ENCODE measurements around the gene SLC1A2.

The SLC1A2 gene

DNA sequence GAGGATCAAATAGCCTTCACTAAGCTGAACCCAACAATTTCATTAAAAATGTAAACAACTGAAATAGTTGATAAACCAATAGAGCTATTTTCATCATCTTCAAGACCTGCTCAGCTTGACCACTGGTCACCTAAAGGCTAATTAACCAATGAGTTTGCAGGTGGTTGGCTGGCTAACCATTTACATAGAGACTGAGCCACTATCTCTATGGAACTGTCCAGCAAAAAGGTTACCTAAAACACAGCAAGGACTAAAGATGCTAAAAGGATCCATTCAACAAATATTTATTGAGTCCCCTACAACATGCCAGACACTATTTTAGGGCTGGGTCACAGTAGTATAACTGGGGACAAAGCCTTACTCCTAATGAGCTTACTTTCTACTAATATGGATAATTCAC lies 156.6 kb downstream of the SLC1A2 start:
- TF ChIP-seq, protein P1, sequence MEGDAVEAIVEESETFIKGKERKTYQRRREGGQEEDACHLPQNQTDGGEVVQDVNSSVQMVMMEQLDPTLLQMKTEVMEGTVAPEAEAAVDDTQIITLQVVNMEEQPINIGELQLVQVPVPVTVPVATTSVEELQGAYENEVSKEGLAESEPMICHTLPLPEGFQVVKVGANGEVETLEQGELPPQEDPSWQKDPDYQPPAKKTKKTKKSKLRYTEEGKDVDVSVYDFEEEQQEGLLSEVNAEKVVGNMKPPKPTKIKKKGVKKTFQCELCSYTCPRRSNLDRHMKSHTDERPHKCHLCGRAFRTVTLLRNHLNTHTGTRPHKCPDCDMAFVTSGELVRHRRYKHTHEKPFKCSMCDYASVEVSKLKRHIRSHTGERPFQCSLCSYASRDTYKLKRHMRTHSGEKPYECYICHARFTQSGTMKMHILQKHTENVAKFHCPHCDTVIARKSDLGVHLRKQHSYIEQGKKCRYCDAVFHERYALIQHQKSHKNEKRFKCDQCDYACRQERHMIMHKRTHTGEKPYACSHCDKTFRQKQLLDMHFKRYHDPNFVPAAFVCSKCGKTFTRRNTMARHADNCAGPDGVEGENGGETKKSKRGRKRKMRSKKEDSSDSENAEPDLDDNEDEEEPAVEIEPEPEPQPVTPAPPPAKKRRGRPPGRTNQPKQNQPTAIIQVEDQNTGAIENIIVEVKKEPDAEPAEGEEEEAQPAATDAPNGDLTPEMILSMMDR (IDR thresholded peaks at IDR 0.05; ENCODE audit: insufficient read depth, low read depth, low read length, missing control alignments), result no peak
- no peak overlapping the region for H3K4me3 ChIP-seq (ENCODE audit: low read depth, low read length)
- no peak for DNase-seq (ENCODE audit: low read depth)

DNA sequence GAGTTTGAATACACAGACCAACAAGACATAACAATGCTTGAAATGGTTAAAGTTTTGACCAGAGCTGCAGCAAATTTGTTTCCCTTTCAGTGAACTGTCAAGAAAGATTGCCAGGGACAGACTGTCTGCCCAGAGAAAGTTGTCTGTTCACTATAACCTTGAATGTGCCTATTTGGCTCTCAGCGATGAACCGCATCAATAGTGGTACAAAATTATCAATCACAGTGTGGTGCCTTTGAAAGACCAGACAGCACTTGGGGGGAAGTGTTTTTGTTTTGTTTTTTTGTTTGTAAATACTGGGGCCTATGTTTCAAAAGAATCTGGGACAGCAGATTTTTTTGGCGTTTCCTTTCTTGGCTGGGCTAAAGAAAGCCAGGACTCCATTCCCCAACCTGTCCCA lies 157.3 kb downstream of the SLC1A2 start:
- DNase-seq (ENCODE audit: low read depth), result no peak
- H3K4me3 ChIP-seq (ENCODE audit: low read depth, low read length), result no peak overlapping the region
- TF ChIP-seq, protein P1 (IDR thresholded peaks at IDR 0.05; ENCODE audit: insufficient read depth, low read depth, low read length, missing control alignments), result no peak

DNA sequence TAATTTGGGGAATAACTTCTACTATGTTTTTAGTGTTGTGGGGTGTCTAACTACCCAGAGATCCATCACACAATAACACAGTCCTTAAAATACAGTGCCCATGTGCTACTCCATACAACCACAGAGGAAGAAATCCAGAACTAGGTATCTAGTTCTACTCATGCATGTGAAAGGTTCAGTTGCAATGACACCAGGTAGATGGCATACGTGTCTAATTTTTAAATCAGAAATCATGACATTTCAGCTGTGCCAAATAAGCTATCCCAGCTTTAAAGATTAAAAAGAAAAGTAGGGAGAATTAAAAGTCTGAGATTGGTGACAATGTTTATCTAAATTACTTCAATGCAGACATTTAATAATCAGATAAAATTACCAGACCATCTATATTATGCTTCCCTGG lies 158.2 kb downstream of the SLC1A2 start:
- no peak overlapping the region for H3K4me3 ChIP-seq (ENCODE audit: low read depth, low read length)
- DNase-seq (ENCODE audit: low read depth), result no peak
- TF ChIP-seq, protein P1 (IDR thresholded peaks at IDR 0.05; ENCODE audit: insufficient read depth, low read depth, low read length, missing control alignments), result no peak

DNA sequence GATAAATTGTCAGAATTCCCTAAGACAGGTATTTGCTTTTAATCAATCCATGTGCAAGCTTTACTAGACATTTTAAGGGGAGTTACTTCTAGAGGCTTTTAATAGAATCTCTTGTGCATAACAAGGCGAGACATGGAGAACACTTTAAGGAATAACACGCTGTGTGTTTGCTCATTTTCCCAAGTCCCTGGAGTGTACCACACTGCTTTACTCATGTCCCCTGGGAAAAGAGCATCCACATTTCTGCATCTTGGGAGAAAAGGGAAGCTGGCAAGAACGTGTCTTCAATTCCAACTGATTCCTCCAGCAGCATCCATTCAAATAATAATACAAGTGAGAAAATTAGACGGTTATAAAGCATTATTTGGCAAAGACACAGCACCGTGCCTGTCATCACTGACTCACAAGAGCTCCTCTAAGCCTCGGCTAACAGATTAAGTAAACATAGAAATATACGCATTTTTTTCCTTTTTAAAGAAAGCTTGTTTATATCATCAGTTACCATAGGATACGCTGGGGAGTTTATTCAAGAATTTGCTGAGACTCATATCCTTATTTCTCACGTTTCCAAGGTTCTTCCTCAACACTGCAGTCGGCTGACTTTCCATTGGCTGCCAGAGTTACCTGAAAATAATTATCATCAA lies 158.9 kb downstream of the SLC1A2 start:
- TF ChIP-seq, protein P1 (IDR thresholded peaks at IDR 0.05; ENCODE audit: insufficient read depth, low read depth, low read length, missing control alignments), result no peak
- H3K4me3 ChIP-seq (ENCODE audit: low read depth, low read length), result no peak overlapping the region
- DNase-seq (ENCODE audit: low read depth), result no peak

DNA sequence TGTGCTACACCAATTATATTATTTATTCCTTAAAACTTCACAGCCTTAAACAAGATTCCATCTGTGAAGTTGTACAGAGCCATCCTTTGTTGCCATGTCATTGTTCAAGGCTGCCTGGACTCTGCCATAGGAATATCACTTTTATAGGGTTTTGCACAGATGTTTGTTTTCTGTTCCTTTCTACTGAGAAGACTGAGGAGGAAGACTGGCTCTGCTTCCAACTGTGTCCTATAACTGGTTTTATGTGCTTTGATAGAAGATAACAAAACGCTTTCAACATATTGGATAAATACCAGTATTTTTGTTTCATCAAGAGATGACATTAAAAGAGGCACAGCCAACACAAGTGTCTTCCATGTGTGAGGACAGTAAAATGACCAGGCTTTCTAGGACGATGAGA lies 159.8 kb downstream of the SLC1A2 start:
- no peak overlapping the region for H3K4me3 ChIP-seq (ENCODE audit: low read depth, low read length)
- TF ChIP-seq, protein P1 (IDR thresholded peaks at IDR 0.05; ENCODE audit: insufficient read depth, low read depth, low read length, missing control alignments), result no peak
- DNase-seq (ENCODE audit: low read depth), result no peak

DNA sequence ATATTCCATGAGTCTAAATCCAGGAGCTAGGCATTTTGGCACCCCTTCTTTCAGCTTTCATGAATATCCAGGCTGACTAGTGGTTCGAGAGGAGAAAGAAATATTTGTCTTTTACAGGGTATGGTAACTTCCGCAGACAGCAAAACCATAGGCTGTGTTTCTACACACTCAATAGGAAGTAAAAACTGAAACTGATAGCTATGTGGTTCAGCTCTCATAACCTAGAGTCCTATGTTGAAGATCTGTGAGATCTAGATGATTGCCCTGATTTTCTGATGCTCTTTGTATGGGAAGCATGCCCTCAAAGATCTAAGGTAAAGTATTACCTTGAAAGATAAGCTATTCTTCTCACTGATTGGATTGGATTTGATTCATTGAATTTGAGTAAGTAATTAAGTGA lies 162.1 kb downstream of the SLC1A2 start:
- DNase-seq (ENCODE audit: low read depth), result peak; percentile 69
- no peak overlapping the region for H3K4me3 ChIP-seq (ENCODE audit: low read depth, low read length)
- TF ChIP-seq, protein P1 (IDR thresholded peaks at IDR 0.05; ENCODE audit: insufficient read depth, low read depth, low read length, missing control alignments), result no peak

DNA sequence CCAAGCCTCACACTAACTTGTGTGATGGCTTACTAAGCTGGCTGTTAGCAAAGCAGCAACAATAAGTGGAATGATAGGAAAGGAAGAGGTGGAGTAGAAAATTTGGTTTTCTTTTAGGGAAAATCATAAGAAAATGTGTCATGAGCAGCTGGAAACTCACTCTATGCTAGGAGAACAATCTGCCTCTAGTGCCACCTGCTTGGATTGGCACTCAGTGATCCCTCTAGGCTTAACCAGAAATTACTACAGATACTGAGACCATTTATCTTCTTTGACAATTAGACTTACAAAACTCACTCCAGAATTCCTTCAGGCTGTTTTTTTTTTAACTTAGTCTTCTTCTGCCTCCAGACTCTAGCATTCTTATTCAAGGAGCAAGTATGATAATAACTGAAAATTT lies 163.1 kb downstream of the SLC1A2 start:
- H3K4me3 ChIP-seq (ENCODE audit: low read depth, low read length), result no peak overlapping the region
- TF ChIP-seq, protein P1 (IDR thresholded peaks at IDR 0.05; ENCODE audit: insufficient read depth, low read depth, low read length, missing control alignments), result no peak
- no peak for DNase-seq (ENCODE audit: low read depth)

Data from GM12865 (cell line).